Aorta (tissue), 5 donors: ENCODE results near the gene OR6X1. TPM values are rescaled to one million over a fixed set of nuclear protein-coding genes. Genes with fewer than 3 reads are reported as not detected.

Experiments
- ATAC-seq: fragments of 200-7000 bp; cut with Tn5 transposase; one replicate; pipeline ENCODE4 v1.9.1; 2022; ENCODE audit warnings: moderate library complexity; ENCODE audit not compliant: low FRiP score
- DNase-seq, 2 donors: peaks; one replicate each; pipeline ENCODE4 v3.0.0-alpha.2; 2020
- H3K27ac ChIP-seq, 2 donors: one replicate each; pipeline ENCODE4 v1.5.1; 2013; ENCODE audit warnings: low read length in 2 of 2, mild to moderate bottlenecking in 2 of 2, moderate library complexity in 2 of 2, control low read depth in 1 of 2, inconsistent platforms in 1 of 2, low read depth in 1 of 2
- H3K27me3 ChIP-seq, 2 donors: one replicate each; pipeline ENCODE4 v1.6.1; 2013; ENCODE audit warnings: control low read depth in 1 of 2, low read length in 1 of 2, mild to moderate bottlenecking in 1 of 2, moderate library complexity in 1 of 2; ENCODE audit not compliant: insufficient read depth in 2 of 2, control insufficient read depth in 1 of 2
- H3K36me3 ChIP-seq, 2 donors: one replicate each; pipeline ENCODE4 v1.6.1; 2013; ENCODE audit warnings: control low read depth in 1 of 2, low read length in 1 of 2, mild to moderate bottlenecking in 1 of 2; ENCODE audit not compliant: insufficient read depth in 2 of 2, control insufficient read depth in 1 of 2
- H3K4me1 ChIP-seq, 2 donors: one replicate each; pipeline ENCODE4 v1.6.1; 2013; ENCODE audit warnings: low read length in 2 of 2, control low read depth in 1 of 2, mild to moderate bottlenecking in 1 of 2, moderate library complexity in 1 of 2; ENCODE audit not compliant: insufficient read depth in 2 of 2, control insufficient read depth in 1 of 2
- H3K4me3 ChIP-seq, 2 donors: one replicate each; pipeline ENCODE4 v1.5.1; 2013; ENCODE audit warnings: low read length in 2 of 2, control low read depth in 1 of 2, mild to moderate bottlenecking in 1 of 2
- H3K9me3 ChIP-seq: one replicate; pipeline ENCODE4 v1.6.1; 2013; ENCODE audit warnings: mild to moderate bottlenecking, low read length; ENCODE audit not compliant: control insufficient read depth
- WGBS, 2 donors: extraction: QIAGEN DNeasy Blood & Tissue Kit; methylation state at CpG; one replicate each; pipeline ENCODE4 v1.1.7; 2013; 5-methylcytosine and 5-hydroxymethylcytosine counted together
- intact Hi-C, 2 donors: fragments of 100-400 bp; cut with DNase I; formaldehyde crosslinking; loops; one replicate each; pipeline versions ENCODE4 v1.14.2 to v1.15.0; 2022
- polyA plus RNA-seq, 2 donors: library from polyadenylated mRNA; stranded (reverse); fragments of 200-250 nt; gene quantifications; one replicate each; pipeline ENCODE4 v1.2.3, GENCODE V29; 2013
- total RNA-seq, 2 donors: library from RNA; stranded (reverse); fragmentation: NEBNext Ultra II Directional; extraction: Animal tissue kit (Norgen Biotek cat#: 25700); gene quantifications; one replicate each; pipeline ENCODE4 v1.2.1, GENCODE V29; 2021
- donor health status: healthy with polysubstance abuse.
- donor health status: Bipolar disorder and iron deficiency.
- donor health status: DM: no; HTN: no; CAD: no.
- donor health status: DM: no; HTN: no; CAD: no.
- donor health status: DM: yes; HTN: yes; CAD: no.

OR6X1 gene
- total and polyA plus RNA-seq, 4 donors: not detected

- Histone ChIP-seq H3K4me3 (no peak overlapping the region), H3K36me3 (no peaks in the 10 kb centered on the region), H3K4me1 (no peaks in the 10 kb centered on the region), H3K27me3 (no peaks in the 10 kb centered on the region), H3K27ac (no peak overlapping the region), H3K9me3 (no peaks in the 10 kb centered on the region)
- intact Hi-C loops: no loop called here
- WGBS, 2 donors: 52 to 63% methylated on average over 1 of the region's 1 CpG
- DNase-seq (no peak), ATAC-seq (no peak)
Observed at GRCh38 chr11:123783536-123783935, 29.2 kb upstream of the OR6X1 start.

- Histone ChIP-seq H3K4me1 (no peaks in the 10 kb centered on the region), H3K4me3 (no peak overlapping the region), H3K27me3 (no peaks in the 10 kb centered on the region), H3K36me3 (no peaks in the 10 kb centered on the region), H3K9me3 (no peaks in the 10 kb centered on the region), H3K27ac (no peak overlapping the region)
- DNase-seq (no peak), ATAC-seq (no peak)
- 86 to 90% methylated on average over 1 of the region's 1 CpG for WGBS, 2 donors
- intact Hi-C loops: no loop called here
Observed at GRCh38 chr11:123778511-123778910, 24.2 kb upstream of the OR6X1 start.

GRCh38 chr11:123775715-123776549 is 21.6 kb upstream of the OR6X1 start:
- H3K4me3 ChIP-seq: no peak overlapping the region
- no peak overlapping the region for H3K27ac ChIP-seq
- H3K27me3 ChIP-seq: no peaks in the 10 kb centered on the region
- no peaks in the 10 kb centered on the region for H3K36me3 ChIP-seq
- 29 to 38% methylated on average over 4 of the region's 4 CpGs for WGBS, 2 donors
- DNase-seq (no peak), ATAC-seq (no peak)
- intact Hi-C loops: no loop called here
- H3K9me3 ChIP-seq: no peaks in the 10 kb centered on the region
- no peaks in the 10 kb centered on the region for H3K4me1 ChIP-seq

GRCh38 chr11:123775289-123775688 is 21.0 kb upstream of the OR6X1 start:
- H3K4me1 ChIP-seq: no peaks in the 10 kb centered on the region
- 46 to 63% methylated on average over 1 of the region's 1 CpG for WGBS, 2 donors
- intact Hi-C loops: no loop called here
- no peak for DNase-seq
- H3K9me3 ChIP-seq: no peaks in the 10 kb centered on the region
- no peak overlapping the region for H3K4me3 ChIP-seq
- H3K36me3 ChIP-seq: no peaks in the 10 kb centered on the region
- H3K27ac ChIP-seq: no peak overlapping the region
- H3K27me3 ChIP-seq: no peaks in the 10 kb centered on the region
- no peak for ATAC-seq

- Histone ChIP-seq H3K9me3 (no peaks in the 10 kb centered on the region), H3K27me3 (no peaks in the 10 kb centered on the region), H3K27ac (no peak overlapping the region), H3K4me1 (no peaks in the 10 kb centered on the region), H3K36me3 (no peaks in the 10 kb centered on the region), H3K4me3 (no peak overlapping the region)
- WGBS, 2 donors: 65 to 73% methylated on average over 1 of the region's 1 CpG
- intact Hi-C loops: no loop called here
- DNase-seq (no peak), ATAC-seq (no peak)
Observed at GRCh38 chr11:123773959-123774358, 19.6 kb upstream of the OR6X1 start.

GRCh38 chr11:123773026-123773425 is 18.7 kb upstream of the OR6X1 start:
- H3K27ac ChIP-seq: no peak overlapping the region
- no peak overlapping the region for H3K4me3 ChIP-seq
- WGBS, 2 donors: 73 to 77% methylated on average over 2 of the region's 2 CpGs
- DNase-seq (no peak), ATAC-seq (no peak)
- no peaks in the 10 kb centered on the region for H3K4me1 ChIP-seq
- no peaks in the 10 kb centered on the region for H3K36me3 ChIP-seq
- no peaks in the 10 kb centered on the region for H3K27me3 ChIP-seq
- no peaks in the 10 kb centered on the region for H3K9me3 ChIP-seq
- intact Hi-C loops: no loop called here

GRCh38 chr11:123771664-123772063 is 17.3 kb upstream of the OR6X1 start:
- ATAC-seq (no peak), DNase-seq (no peak)
- Histone ChIP-seq H3K27me3 (no peaks in the 10 kb centered on the region), H3K9me3 (no peaks in the 10 kb centered on the region), H3K27ac (no peak overlapping the region), H3K4me3 (no peak overlapping the region), H3K4me1 (no peaks in the 10 kb centered on the region), H3K36me3 (no peaks in the 10 kb centered on the region)
- intact Hi-C loops: no loop called here
- WGBS, 2 donors: 90 to 96% methylated on average over 3 of the region's 3 CpGs

- Histone ChIP-seq H3K4me3 (no peak overlapping the region), H3K4me1 (no peaks in the 10 kb centered on the region), H3K27ac (no peak overlapping the region), H3K36me3 (no peaks in the 10 kb centered on the region), H3K27me3 (no peaks in the 10 kb centered on the region), H3K9me3 (no peaks in the 10 kb centered on the region)
- intact Hi-C loops: no loop called here
- no peak for DNase-seq
- ATAC-seq: no peak
Observed at GRCh38 chr11:123770712-123771111, 16.4 kb upstream of the OR6X1 start.

- no peak overlapping the region for H3K27ac ChIP-seq
- H3K4me1 ChIP-seq: no peaks in the 10 kb centered on the region
- intact Hi-C loops: no loop called here
- H3K27me3 ChIP-seq: no peaks in the 10 kb centered on the region
- no peak for ATAC-seq
- no peak overlapping the region for H3K4me3 ChIP-seq
- DNase-seq: no peak
- peaks cover 2% of the 10 kb centered on the region for H3K9me3 ChIP-seq
- 24 to 32% methylated on average over 1 of the region's 1 CpG for WGBS, 2 donors
- no peaks in the 10 kb centered on the region for H3K36me3 ChIP-seq
Observed at GRCh38 chr11:123765601-123766000, 11.3 kb upstream of the OR6X1 start.
